Posterior vena cava (tissue), 2 donors: ENCODE measurements around the gene IL26. TPM values are rescaled to one million over a fixed set of nuclear protein-coding genes. Genes with fewer than 3 reads are reported as not detected.

Experiments used
- DNase-seq: peaks from one replicate; pipeline ENCODE4 v3.0.0-alpha.2; 2020; ENCODE audit warnings: low spot score
- intact Hi-C, 2 donors: fragments of 100-400 bp; cut with DNase I; formaldehyde crosslinking; loops; one replicate each; pipeline versions ENCODE4 v1.14.1 to v1.14.2; 2022 to 2023
- long read RNA-seq, 2 donors: library from polyadenylated mRNA; unstranded; transcript quantifications; one replicate each; pipeline ENCODE4 v2.0.0, GENCODE V29; 2020 to 2021
- total RNA-seq, 2 donors: library from RNA; stranded (reverse); fragmentation: NEBNext Ultra II Directional; extraction: Animal tissue kit (Norgen Biotek cat#: 25700); gene quantifications; one replicate each; pipeline ENCODE4 v1.2.1, GENCODE V29; 2021
- donor health status: DM: yes; HTN: yes; CAD: no.
- donor health status: DM: yes; HTN: yes; CAD: no.

IL26 gene, protein sequence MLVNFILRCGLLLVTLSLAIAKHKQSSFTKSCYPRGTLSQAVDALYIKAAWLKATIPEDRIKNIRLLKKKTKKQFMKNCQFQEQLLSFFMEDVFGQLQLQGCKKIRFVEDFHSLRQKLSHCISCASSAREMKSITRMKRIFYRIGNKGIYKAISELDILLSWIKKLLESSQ
- not detected for total RNA-seq
- long read RNA-seq, donor 1: 0 reads
- long read RNA-seq, donor 2: 0 reads

DNA sequence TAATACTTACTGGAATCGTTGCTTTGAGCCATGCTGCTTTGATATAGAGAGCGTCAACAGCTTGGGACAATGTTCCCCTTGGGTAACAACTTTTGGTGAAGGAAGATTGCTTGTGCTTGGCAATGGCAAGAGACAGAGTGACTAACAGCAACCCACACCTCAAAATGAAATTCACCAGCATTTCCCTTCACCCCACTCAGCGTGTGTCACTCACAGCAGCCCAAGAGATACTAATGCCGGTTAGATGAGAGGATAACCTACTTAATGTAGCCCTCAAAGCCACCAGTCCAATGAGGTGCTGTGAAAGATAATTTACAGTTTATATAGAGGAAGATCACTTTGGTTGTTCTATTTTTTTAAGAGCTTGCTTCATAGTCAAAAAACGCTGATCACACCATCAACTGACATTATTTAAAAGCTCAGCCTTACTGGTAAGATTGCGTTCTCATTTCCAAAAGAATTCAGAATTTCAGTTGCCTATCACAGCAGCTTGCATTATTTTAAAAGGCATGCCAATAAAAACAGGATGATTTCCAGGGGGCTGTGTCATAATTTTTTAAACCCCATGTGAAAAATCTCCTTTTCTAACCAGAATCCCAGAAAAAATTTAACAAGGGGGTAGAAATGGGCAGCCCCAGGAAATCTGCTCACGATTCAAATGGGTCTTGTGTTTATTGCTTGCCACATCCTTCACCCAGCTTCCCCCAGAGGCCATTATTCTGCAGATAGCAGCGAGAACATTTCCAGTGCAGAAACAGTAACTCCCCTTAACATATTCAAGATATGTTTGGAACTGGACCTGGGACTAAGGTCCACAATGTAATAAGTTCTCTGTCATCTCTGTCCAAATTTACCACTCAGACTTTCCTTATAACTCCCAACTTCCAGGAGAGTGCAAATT lies at the start of gene IL26:
Gene IL26 (minus strand): TSS at position 235 of the 901 bp plus-strand sequence. CDS start 54 bp downstream, at position 181.
- intact Hi-C loops: loop anchor here in 1 of 2 donors (5.0 kb wide), 1 partner anchor 86 kb away; no protein-coding TSS in a partner anchor

DNA sequence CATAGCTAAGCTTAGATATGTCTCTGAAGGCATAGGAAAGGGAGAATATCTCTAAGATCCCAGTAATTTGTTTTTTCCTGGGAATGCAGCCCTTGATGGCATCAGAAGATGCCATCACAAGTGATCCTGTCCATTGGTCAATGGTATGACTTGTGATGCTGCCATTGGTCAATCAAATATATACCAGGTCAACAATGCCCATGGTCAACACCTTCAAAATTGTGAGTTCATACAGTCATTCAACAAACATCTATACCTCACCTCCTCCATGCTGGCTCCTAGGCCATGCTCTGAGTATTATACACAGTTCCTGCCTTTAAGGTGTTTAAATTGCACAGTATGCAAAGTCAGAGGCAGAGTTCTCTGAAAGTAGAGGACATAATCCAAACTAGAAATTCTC lies 47.1 kb upstream of the IL26 start:
- DNase-seq: no peak
- intact Hi-C loops: no loop called here

More for the DNA sequence above, at the start of gene IL26:
- no peak for DNase-seq

GRCh38 chr12:68271346-68271745 lies 45.7 kb upstream of the IL26 start:
- intact Hi-C loops: no loop called here
- DNase-seq: no peak

DNA sequence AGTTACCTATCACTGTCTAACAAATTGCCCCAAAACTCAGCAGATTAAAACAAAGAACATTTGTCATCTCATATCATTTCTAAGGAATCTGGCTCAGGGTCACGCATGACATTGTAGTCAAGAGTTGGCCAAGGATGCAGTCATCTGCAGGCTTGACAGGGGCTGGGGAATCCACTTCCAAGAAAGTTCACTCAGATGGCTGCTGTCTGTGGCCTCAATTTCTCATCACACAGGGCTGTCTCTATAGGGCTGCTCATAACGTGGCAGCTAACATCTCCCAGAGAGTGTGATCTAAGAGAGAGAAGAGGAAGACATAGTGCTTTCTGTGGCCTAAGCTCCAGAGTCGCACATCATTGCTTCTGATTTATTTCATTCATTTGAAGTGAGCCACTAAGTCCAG lies 44.7 kb upstream of the IL26 start:
- intact Hi-C loops: no loop called here
- no peak for DNase-seq

DNA sequence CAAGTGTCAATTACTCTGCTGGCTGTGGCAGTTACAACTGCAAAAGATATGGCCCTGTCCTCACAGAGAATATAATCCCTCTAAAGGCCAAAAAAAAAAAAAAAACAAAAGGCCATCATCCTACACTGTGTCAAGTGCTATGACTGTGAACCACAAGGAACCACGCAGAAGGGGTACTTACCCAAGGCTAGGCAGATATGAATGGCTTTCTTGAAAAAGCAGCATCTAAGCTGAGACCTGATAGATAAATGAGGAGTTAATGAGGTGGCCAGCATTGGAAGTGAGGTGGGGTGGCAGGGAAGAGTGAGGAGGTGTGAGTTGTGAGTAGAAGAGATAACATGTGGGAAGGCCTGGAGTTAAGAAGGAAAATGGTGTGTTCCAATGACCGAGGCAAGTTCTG lies 44.2 kb upstream of the IL26 start:
- no peak for DNase-seq
- intact Hi-C loops: no loop called here

- no peak for DNase-seq
- intact Hi-C loops: no loop called here
Measured at GRCh38 chr12:68268967-68269366, 43.4 kb upstream of the IL26 start.

DNA sequence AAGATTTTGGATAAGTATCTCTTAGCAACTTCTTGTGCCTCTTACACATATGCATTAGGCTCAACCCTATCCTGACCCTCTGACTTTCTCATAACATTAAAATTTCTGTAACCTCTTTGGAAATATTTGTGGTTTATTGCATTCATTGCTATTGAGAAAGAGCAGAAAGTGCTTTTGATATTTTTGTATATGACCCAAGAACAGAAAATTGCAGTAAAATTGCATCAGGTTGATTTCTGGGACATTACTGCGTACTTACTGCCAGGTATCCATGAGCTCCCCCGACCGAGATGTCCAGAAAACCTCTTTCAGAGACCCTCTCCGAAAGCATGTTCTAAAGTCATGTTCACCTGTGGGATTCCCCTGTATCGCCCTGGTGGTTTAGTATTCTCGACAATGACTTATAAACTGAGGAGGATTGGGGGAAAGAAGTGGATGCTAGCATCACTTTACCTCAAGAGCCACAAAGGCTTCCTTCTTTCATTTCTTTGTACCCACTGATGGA lies 42.3 kb upstream of the IL26 start:
- intact Hi-C loops: no loop called here
- DNase-seq: no peak

GRCh38 chr12:68264857-68265256 lies 39.2 kb upstream of the IL26 start:
- no peak for DNase-seq
- intact Hi-C loops: no loop called here

DNA sequence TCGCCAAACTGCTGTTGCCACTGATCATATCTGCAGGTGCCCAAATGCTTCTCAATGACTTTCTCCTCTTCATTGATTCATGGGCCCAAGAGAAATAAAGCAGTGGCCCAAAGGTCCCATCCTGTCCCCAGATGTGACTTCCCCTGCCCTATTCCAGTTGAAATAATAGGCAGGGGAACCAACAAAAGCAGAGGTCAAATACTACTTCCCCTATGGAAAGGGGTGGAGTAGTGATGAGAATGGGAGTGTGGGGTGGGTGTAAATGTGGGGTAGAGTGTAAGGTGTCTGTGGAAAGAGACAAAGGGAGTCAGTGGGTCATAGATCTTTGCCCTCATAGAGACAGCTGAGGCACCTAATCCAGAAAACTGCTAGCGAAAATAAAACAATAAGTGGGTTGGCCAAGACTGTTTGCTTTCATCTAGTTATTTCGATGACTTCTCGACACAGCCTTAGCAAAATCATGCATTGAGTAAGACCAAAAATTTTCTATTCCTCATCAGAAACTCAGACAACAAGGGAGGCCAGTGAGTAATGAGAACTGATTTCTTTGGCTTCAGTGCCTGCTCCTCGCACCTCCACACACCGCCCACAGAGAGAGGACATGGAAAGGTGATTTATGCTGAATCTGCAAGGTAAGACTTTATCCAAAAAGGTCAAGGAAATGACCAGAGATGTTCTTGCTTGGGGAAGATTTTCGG lies 38.7 kb upstream of the IL26 start:
- intact Hi-C loops: no loop called here

DNA sequence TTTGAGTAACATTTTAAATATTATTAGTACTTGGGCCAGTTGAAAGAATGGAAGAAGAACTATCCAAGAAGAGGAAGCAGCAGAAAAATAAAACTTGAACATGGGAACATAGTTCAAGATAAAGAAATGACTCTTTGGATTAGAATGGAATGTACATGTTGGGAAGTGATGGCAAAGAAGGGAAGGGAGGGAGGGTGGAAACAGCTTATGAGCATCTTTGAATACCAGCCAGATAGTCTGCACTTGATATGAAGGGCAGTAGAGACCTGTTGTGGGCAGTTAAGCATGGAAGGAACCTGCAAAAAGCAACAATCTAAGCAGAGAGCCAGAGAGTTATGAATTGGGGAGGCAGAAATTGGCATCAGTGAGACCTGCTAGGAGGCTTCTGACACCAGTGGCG lies 37.8 kb upstream of the IL26 start:
- DNase-seq: no peak
- intact Hi-C loops: no loop called here

More for the DNA sequence above, 38.7 kb upstream of the IL26 start:
- DNase-seq: no peak

GRCh38 chr12:68261896-68262295 lies 36.3 kb upstream of the IL26 start:
- intact Hi-C loops: no loop called here
- no peak for DNase-seq

DNA sequence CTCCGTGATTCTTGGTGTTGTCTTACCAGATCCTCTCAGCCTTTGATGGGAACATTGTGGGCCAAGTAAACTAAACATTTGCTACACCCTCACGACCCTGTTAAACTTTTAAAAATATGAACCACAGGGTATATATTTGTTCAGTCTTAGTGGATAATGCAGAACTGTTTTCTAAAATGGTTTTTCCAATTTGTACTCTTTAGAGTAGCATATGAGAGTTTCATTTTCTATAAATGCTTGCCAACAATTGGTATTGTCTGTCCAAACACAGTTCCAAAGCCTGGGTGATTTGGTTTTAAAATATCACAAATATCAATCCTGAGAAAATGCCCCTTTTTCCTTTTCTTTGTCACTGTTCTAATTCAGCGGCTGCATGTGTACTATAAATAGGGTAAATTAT lies 34.5 kb upstream of the IL26 start:
- intact Hi-C loops: no loop called here

DNA sequence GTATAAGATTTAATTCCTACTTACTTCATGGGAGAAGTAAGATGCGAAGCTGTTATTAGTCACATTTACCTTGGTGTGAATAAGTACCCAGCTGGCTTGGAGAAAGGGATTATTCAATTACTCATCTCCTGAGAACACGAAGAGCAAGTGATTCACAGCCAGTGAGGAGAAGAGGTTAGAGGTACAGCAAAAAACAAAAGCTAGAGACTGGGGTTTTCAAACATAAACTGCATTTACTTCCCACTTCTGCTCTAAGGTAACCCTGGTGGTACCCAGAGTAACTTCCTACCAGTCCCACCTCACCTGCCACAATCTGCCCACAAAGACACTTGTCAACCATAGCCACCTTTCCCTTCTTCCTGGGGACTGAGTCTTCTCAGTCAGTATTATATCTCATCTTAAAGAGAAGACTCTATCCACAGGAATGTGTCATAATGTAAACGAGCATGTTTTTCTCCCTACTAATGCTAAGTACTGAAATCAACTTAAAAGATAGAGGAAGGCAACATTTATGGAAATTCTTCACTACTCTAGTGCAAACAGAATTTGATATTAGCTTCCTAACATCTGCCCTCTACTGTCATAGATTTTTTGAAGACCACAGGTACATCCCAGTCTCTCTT lies 33.8 kb upstream of the IL26 start:
- DNase-seq: no peak

More for the DNA sequence above, 34.5 kb upstream of the IL26 start:
- no peak for DNase-seq

GRCh38 chr12:68253504-68253903 lies 27.9 kb upstream of the IL26 start, which contains the start of gene IL22:
IL22 (minus strand) TSS chr12:68253604; CDS start chr12:68253448, 156 bp downstream.
- intact Hi-C loops: no loop called here
- DNase-seq: no peak

More for the DNA sequence above, 33.8 kb upstream of the IL26 start:
- intact Hi-C loops: no loop called here

- intact Hi-C loops: no loop called here
- no peak for DNase-seq
Measured at GRCh38 chr12:68252077-68252476, 26.5 kb upstream of the IL26 start.

DNA sequence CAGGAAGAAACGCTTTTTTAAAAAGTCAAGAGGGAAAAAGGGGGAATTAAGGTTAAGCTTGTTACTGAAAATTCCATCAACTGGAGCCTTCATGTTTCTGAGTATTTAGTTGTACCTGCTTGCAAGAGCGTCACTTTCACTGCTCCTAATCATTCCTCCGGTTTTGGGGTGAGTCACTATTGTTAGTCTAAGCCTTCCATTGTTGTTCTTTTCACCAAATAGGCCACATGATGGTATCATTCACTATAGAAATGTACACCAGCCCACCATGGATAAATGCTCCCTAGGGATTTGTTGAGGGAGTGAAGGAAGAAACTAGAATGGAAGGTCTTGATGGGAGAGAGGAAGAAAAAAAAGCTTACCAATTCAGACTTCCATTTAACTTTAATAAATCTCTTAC lies 24.8 kb upstream of the IL26 start:
- intact Hi-C loops: no loop called here
- no peak for DNase-seq

DNA sequence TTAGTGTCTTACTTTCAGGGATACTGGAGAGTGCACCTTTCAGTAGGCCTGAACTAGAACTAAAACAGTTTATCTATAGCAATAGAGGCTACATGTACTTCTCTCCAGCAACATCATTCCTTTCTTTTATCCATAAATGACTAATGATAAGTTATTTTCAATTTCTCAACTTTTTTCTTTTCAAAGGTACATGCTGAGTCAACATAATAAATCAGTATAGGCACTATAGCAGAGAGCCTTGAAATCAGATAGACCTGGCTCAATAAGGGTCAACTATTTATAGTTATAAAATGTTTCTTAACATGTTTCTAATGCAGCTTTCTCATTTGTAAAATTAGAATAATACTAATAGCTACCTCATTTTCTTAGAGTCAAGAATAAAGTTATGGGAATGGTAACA lies 22.2 kb upstream of the IL26 start:
- intact Hi-C loops: no loop called here
- DNase-seq: no peak

DNA sequence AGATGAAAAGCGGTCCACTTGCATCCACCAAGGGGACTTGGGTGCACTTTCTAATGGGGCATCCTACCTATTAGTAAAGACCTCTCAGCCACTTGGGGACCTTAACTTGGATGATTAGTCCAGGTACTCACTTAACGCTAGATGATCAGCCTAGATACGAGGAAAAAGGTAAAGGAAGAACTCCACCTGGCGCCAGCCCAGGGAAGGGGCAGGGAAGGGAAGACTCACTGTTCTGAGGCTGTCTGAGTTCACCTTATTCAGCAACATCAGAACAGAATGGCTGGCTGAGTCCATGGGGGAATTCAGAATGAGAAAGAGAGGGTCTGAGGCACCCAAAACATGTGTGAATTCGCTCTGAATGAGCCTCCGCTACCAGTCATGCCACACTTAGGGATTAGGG lies 20.7 kb upstream of the IL26 start:
- intact Hi-C loops: no loop called here
- DNase-seq: no peak
